HG02763 (cell line): ENCODE measurements around the gene EVPL.
"Not testable (repeated sequence)": the region's sequence is repeated elsewhere in the genome, so short reads cannot be mapped to it uniquely, and the experiment has no call there.

Source experiments
- ATAC-seq: cut with Tn5 transposase; IDR thresholded peaks from one replicate; pipeline ENCODE4 v1.9.1; 2021; ENCODE audit warnings: mild to moderate bottlenecking, moderate library complexity; ENCODE audit not compliant: unreplicated experiment

The EVPL gene

DNA sequence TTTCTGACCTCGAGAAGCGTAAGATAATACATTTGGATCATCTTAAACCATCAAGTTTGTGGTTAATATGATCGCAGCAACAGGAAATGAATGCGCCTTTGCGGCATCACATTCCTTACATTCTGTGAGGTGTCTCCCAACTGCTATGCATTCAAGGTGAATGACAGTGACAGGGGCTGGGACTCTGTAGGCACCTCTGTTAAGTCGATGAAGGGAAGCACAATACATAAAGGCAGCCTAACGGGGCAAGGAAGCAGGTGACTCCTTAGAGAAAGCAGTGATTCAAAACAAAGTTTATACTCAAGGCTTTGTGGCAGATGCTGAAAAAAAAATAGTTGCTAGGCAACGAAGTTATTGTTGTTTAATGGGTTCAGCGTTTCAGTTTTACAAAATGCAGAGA is 21.6 kb upstream of the EVPL start:
- ATAC-seq, result no peak

DNA sequence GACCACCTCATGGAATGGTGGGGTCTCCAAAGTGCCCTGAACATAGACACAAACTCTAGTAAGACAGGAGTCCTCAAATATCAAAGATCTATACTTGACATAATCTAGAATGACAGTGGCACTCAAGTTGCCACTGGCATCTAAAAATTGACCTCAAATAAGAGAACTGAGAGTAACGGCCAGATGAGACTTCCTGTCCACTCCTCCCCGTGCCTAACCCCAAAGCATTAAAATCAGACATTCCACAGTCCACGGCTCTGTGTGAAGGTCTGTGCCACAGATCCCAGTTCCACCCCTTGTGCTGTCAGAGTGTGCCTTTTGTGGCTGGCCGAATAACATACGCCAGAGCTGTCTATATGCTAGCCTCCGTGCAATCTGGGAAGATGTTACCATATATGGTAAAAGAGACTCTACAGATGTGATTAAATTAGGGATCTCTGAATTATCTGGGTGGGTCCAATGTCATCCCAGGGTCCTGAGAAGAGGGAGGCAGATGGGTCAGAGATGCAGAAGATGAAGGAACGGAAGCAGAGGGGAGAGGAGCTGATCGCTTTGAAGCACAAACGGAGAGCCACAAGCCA is 21.0 kb upstream of the EVPL start:
- ATAC-seq, result no peak

DNA sequence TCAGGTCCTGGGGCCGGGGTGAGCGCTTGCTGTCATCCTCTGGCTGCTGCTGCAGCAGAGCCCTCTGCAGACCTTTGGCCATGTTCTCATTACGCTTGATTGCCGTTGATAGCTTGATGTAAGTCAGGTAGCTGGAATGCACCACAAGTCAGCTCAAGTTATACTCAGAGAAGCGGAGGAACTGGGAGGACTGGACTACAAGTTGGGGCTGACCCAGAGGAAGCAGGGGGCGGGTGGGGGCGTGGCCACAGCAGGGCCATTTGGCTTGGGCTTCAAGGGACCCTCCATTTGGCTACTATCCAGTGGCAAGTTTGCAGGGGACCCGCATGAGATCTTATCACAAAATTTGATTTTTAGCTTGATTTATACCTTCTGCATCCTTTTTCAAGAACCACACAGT is 19.0 kb upstream of the EVPL start:
- no peak for ATAC-seq

DNA sequence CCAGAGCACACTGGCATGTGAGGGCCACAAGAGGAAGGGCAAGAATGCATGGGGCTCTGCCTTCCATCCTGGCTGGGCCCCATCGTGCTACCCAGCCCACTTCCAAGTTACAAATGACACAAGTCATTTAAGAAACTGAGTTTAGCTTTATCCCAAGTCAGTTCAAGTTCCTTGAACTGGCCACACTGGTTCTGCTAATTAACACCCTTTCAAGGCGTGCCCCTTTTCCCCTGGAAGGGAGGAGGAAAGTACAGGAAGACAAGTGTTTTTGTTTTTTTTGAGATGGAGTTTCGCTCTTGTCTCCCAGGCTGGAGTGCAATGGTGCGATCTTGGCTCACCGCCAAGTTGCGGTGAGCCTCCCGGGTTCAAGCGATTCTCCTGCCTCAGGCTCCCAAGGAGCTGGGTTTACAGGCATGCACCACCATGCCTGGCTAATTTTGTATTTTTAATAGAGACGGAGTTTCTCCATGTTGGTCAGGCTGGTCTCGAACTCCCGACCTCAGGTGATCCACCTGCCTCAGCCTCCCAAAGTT is 17.4 kb upstream of the EVPL start:
- not testable (repeated sequence) for ATAC-seq

DNA sequence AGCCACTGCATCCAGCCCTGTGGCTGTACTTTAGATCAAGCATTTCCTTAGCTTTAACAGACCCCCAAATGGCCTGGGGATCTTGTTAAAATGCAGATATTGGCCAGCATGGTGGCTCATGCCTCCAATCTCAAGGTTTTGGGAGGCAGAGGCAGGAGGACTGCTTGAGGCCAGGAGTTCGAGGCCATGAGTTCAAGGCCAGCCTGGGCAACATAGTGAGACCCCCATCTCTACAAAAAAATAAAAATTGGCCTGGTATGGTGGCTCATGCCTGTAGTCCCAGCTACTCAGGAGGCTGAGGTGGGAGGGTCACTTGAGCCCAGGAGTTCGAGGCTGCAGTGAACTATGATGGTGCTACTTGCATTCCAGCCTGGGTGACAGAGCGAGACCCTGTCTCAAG is 15.8 kb upstream of the EVPL start:
- ATAC-seq, result not testable (repeated sequence)

DNA sequence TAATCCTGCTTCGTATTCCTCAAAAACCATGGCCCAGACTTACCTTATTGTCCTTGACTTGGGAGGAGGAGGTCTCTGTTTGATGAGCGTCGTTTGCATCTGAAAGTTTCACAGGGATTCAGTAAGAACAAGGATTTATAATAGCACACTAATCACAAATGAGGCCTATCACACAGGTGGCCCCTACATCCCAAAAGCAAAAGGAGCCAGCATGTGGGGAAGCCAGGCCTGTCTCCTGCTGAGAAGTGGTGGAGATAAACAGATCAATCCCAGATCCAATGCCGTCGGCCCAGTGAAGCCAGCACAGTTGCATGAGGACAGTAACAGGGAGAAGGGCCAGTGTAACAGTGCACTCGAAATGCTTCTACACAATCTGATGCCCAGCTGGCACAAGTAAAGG is 13.3 kb upstream of the EVPL start:
- ATAC-seq, result no peak

DNA sequence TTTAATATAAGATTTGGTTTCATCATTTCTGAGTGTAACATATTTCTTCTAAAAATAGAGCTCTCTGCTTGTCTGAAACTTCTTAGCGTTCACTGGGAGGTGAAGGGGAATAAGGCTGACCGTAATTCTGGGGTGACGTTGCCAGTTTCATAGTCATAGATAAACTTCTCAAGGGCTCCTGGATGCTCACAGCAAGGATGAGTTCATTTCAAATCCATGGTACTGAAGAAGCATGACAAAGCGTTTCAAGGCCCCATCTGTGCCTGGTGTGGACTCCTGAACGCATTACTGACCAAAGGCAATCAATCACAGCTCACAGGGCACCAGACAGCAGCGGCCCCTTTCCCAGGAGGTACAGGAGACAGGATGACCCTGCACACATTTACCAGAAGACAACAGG is 12.0 kb upstream of the EVPL start:
- no peak for ATAC-seq

DNA sequence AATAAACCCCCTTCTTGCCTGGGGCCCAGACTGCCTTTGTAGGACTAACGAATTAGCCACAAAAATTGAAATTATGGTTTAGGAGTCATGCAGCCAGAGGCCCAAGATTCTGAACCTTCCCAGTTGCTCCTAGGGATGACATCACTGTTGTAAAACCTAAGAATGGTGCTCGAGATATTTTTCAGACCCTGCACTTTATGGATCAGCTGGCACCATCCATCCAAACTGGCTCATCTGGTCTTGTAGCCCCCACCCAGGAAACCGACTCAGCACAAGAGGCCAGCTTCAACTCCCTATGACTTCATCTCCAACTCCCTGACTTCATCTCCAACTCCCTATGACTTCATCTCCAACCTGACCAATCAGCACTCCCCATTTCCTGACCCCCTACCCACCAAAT is 10.9 kb upstream of the EVPL start:
- ATAC-seq, result no peak

DNA sequence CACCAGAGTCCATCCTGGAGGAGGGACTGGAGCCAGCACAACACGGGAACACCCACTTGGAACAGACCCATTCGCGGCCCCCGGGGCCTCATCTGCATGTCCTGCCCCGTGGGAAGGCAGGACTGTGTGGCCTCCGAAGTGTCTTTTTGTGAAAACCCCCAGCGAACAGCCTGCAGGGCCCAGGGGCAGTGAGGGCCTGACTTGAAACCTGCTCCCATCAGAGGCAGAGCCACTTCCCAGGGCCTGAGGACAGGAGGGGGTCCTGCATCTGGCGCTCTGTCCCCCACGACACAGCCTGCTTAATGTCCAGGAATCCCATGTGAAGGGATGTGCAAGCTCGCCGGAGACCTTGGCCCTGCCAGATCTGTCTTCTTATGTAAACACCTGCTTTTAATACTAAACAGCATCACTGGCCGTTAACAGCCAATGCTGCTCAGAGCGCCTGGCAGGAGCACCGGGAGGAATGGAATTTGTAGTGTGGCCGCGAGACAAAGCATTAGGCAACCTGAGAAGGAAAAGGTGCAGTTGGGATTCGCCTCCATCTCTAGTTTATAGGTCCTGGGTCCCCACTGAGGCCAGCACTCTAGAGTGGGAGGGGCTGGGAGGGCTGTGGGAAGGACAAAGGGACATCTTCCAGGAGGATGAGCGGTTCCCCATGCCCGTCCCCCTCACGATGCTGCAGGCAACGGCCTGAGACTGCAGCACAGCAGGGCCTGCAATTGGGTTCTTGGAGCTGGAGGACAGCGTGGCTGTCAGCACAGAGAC is 9.6 kb upstream of the EVPL start:
- ATAC-seq, result no peak

DNA sequence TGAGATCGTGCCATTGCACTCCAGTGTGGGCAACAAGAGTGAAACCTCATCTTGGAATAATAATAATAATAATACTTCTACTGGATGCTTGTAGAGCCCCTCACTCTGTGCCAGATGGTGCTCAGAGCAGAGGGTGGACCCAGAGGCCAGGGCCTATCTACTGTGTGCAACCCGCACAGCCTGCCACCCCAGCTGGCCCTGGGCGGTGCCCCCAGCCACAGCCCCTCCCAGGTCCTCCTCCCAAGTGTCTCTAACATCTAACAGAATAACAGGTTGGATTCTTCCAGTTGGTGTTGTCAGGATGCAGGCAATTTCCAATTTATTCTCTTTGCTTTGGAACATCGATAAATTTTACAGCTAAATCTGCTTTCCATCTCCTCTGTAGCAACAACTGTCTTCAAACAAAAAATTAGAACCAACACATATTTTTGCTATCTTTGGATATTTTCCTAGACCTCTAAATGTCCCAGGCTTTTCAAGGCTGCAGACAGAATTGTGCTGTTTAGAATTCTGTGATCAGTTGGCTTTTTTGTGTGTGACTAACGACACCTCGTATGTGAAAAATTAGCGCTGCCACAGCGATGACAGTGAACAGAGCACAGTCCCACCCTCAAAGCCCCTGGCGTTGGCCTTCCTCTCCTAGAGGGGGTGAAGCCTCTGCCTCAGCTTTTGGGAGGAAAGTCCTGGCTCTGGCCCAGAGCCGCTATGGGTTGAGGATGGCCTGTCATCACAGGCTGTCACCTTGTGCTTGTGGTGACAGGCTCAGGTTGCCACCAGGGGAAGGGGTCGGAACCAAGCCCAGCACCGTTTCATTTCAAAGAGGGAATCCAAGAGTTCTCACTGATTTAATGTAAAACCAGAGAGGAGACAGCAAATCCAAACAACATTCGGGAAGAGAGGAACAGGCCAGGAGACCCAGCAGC is 7.6 kb upstream of the EVPL start:
- no peak for ATAC-seq

DNA sequence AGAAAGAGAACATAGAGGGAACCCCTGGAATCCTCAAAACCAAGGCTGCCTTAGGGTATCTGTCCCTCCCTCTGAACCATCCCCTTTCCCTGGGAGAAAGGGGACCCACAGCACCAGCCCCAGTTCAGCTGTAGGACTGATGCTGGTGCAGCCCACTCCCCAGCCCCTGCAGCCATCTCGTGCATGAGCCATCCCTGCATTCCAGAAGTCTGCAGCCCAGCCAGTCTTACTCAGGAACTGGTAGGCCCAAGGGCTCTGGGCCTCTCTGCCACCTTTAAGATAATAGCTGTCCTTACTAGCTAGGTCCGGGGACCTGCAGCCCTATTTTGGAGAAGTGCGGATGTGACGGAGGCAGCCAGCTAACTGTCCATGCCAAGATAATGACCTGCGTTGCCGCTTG is 6.0 kb upstream of the EVPL start:
- ATAC-seq, result no peak

DNA sequence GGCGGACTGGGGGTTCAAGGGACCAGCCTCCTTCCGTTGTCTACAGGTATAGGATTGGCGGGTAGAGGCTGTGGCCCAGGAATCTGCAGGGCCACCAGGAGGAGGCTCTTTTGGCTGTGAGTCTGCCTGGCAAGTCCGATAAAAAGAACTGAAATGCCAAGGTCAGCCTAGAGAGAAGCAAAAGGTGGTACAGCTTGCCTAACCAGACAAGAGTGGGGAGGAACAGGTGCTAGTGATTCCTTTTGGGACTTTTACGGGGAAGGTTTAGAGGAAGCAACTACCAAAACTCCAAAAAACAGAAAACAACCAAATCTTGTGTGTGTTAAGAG is 5.6 kb upstream of the EVPL start:
- ATAC-seq, result no peak

DNA sequence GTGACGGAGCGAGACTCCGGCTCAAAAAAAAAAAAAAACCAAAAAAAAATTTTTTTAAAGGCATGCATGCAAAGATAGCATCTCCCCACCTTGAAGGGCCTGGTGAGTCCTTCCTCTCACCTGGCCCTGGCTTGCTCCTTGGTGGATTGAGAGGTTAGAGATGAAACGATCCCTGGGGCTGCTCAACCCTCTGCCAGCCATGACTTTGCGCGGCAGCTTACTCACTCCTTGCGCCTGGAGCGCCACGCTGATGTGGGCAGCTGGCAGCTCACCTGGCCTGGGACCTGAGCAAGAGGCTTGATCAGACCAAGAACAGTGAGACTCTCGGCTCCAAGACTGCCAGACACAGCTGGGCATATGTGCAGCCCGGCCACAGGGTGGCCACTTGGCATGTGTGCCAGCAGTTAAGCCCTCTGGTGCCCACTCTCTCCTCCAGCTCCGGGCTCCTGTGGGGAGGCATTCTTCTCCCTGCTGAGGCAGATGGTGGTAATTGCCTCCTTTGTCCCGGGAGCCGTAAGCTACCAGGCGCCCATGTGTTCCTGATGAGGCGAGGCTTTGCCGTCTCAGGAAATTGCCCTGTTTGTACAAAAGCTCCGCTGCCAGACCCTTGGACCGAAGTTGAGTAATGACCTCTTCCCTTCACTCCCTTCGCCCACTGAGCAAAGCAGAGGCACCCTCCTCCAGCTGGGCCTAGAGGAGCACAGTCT is 5.1 kb upstream of the EVPL start:
- ATAC-seq, result no peak

DNA sequence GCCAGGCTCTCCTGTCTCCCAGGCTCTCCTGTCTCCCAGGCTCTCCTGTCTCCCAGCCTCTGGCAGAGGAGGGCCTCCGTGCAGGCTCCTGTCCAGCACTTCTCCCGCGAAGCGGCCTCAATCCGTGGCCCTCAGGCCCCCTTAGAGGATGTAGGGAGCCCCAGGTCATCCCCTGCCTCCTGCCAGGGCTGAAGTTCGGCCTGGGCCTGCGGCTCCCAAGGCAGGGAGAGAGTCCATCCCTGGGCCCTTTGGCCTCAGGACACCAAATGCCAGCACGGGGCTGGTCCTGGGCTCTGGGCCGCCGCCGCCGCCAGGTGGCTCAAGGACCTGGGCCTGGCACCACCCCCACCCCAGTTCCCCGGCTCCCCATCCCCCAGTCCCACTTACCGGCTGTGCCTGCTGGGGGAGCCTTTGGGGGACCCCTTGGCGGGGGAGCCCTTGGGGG is 370 bp downstream of the EVPL start:
- ATAC-seq, result no peak

DNA sequence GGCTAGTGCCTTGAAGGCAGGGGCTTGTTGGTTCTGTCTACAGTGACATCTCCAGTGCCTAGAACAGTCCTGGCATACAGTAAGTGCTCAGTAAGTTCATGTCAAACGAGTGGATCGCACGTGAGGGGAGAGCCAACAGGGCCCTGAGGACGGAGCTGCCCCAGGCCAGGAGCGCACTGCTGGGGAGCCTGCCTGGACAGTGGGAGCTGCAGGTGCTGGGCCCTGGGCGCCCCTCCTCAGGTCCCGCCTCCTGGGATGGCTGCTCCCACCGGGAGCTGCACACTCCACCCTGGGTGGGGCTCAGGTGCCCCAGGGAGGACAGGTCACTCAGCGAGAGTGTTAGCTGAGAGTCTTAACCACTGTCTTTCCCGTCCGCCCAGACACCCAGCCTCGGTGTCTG is 1.8 kb downstream of the EVPL start:
- ATAC-seq, result no peak

DNA sequence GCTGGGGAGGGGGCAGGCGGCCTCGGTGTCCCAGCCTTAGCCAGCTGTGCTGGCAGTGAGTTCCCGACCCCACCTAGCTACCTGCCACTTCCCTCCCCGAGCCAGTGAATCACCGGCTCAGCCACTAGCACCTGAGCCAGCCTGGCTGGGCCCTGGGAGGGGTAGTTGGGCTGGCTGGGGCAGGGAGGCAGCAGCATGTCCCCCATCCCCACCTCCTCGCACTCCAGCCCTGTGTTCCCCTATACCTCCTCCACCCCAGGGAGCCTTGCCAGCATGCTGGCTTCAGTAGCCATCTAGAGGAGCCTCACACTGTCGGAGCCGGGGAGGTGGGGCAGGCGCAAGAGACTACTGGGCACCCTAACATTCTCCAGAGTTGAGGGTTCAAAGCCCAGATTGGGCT is 2.8 kb downstream of the EVPL start:
- no peak for ATAC-seq

DNA sequence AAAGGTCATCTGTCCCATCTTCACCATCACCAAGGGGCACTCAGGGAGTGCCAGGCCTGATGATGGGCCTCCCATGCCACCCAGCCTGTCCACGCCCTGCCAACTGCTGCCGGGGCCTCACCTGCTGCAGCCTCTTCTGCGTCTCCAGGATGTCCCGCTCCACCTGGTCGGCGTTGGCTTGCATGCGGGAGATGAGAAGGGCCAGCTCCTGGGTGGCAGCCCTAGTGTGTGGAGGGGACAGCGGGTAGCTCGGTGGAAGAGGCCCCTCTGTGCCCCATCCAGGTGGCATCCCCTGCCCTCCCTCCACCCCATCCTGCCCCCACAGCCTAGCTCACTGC is 3.2 kb downstream of the EVPL start:
- no peak for ATAC-seq

DNA sequence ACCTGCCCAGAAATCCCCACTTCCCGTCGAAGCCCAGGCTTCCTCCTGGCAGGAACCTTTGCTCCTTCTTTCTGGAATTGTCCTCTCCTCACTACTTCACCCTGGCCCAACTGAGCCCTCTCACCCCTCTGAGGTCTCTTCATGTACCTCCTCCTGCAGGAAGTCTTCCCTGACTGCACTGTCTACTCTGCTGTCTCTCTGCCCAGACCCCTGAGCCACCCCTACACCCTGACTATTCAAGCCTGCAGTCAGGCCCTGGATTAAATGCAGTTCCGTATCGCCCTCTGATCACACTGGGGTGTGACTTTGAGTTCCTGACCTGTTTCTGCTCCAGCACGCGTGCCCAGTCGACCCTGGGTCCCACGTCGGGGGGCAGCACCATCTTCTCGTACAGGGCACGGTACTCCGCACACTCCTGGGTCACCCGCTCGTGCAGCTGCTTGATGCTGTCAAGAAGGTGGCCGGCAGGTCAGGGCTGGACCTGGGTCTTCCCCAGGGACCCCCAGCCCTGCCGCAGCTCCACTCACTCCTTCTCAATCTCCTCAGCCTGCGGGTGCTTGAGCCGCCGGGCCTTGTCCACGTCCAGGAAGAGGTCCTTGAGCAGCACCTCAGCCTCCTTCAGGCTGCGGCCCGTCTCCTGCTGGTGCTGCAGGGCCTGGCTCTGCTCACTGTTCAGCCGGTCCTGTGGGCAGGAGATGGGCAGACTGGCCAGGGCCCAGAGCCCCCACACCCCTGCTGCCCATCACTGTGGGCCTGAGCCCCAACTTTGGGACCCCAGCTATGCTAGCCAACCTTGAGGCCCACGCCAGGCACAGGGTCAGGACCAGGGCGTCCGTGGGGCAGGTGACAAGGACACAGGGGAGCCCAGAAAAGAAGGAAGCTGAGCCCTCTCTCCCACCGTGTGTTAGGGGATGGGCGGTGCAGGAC is 3.9 kb downstream of the EVPL start:
- ATAC-seq, result no peak

DNA sequence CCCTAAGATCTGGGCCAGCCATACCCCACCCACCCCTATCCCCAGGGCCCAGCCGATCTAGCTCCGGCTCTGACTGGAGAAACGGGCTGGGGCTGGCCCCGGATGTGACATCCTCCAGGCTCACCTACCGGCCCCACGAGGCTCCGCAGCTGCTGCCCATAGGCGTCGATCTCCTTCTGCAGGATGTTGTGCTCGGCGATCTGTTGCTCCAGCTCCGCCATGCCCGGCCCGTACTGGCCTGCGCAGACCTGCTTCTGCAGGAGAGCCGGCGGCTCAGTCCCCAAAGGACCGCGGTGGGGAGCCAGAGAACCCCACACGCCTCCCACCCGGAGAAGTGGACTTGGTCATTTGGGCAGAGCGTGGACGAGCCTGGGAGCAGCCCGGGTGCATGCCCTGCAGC is 4.8 kb downstream of the EVPL start:
- no peak for ATAC-seq

DNA sequence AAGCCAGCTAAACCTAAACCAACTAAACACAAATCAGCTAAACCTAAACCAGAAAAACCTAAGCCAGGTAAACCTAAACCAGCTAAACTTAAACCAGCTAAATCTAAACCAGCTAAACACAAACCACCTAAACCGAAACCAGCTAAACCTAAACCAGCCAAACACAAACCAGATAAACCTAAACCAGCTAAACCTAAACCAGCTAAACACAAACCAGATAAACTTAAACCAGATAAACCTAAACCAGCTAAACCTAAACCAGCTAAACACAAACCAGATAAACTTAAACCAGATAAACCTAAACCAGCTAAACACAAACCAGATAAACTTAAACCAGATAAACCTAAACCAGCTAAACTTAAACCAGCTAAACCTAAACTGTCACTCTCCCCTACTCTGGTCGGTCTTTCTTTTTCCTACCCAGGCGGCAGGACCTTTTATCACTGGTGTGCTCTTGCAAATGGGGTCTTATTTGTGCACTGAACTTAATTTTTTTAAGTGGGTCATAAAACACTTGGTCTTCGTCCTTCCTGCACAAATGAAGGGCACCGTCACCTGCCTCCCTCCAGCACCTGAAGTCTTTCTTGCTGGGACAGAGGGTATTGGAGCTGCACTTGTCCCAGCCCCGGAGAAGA is 7.2 kb downstream of the EVPL start:
- ATAC-seq, result no peak
